Ovary (tissue), 3 donors: ENCODE data around the gene DCAF8L1.
"Not testable (repeated sequence)": the region's sequence is repeated elsewhere in the genome, so short reads cannot be mapped to it uniquely, and the experiment has no call there.

ENCODE experiments used
- CTCF ChIP-seq, 3 donors: fragments of 450-650 bp in 2 of 3; fragments of 200-600 bp in 1 of 3; IDR thresholded peaks; one replicate each; pipeline versions ENCODE4 v1.5.1 to v1.8.0; 2016 to 2022; ENCODE audit warnings: antibody characterized with exemption in 3 of 3, mild to moderate bottlenecking in 1 of 3
- EP300 ChIP-seq: sonication (generic); formaldehyde crosslinking; IDR thresholded peaks from one replicate; pipeline ENCODE4 v1.6.1; 2017; ENCODE audit warnings: antibody characterized with exemption
- POLR2A ChIP-seq: fragments of 450-650 bp; IDR thresholded peaks from one replicate; pipeline ENCODE4 v1.6.1; 2017; ENCODE audit warnings: antibody characterized with exemption, mild to moderate bottlenecking, moderate library complexity
- donor health status: DM: no; HTN: no; CAD: no.

GRCh38 chrX:27976934-27977333, 4.3 kb downstream of the DCAF8L1 start:
- not testable (repeated sequence) for TF ChIP-seq CTCF (IDR thresholded peaks at IDR 0.05); EP300; POLR2A
